GM19099 (cell line): ENCODE results near the gene SMG5.

Source experiments
- POLR2A ChIP-seq: IDR thresholded peaks from 3 replicates; pipeline ENCODE4 v1.6.1; 2011; ENCODE audit warnings: low read depth; ENCODE audit not compliant: insufficient read length; ENCODE audit errors: extremely low read depth

Gene SMG5, protein sequence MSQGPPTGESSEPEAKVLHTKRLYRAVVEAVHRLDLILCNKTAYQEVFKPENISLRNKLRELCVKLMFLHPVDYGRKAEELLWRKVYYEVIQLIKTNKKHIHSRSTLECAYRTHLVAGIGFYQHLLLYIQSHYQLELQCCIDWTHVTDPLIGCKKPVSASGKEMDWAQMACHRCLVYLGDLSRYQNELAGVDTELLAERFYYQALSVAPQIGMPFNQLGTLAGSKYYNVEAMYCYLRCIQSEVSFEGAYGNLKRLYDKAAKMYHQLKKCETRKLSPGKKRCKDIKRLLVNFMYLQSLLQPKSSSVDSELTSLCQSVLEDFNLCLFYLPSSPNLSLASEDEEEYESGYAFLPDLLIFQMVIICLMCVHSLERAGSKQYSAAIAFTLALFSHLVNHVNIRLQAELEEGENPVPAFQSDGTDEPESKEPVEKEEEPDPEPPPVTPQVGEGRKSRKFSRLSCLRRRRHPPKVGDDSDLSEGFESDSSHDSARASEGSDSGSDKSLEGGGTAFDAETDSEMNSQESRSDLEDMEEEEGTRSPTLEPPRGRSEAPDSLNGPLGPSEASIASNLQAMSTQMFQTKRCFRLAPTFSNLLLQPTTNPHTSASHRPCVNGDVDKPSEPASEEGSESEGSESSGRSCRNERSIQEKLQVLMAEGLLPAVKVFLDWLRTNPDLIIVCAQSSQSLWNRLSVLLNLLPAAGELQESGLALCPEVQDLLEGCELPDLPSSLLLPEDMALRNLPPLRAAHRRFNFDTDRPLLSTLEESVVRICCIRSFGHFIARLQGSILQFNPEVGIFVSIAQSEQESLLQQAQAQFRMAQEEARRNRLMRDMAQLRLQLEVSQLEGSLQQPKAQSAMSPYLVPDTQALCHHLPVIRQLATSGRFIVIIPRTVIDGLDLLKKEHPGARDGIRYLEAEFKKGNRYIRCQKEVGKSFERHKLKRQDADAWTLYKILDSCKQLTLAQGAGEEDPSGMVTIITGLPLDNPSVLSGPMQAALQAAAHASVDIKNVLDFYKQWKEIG

GRCh38 chr1:156282479-156283222 lies at the start of gene SMG5:
TSS of gene SMG5 (minus strand) at chr1:156282825. CDS start at chr1:156282680, 145 bp downstream.
- TF ChIP-seq POLR2A, result peak; percentile 99

GRCh38 chr1:156320560-156320959 lies 37.9 kb upstream of the SMG5 start:
- no peak for TF ChIP-seq POLR2A

GRCh38 chr1:156319664-156320063 lies 37.0 kb upstream of the SMG5 start:
- TF ChIP-seq POLR2A, result no peak

GRCh38 chr1:156316909-156317308 lies 34.3 kb upstream of the SMG5 start:
- no peak for TF ChIP-seq POLR2A

GRCh38 chr1:156310962-156311361 lies 28.3 kb upstream of the SMG5 start:
- TF ChIP-seq POLR2A, result no peak

GRCh38 chr1:156308078-156308477 lies 25.5 kb upstream of the SMG5 start:
- no peak for TF ChIP-seq POLR2A

DNA sequence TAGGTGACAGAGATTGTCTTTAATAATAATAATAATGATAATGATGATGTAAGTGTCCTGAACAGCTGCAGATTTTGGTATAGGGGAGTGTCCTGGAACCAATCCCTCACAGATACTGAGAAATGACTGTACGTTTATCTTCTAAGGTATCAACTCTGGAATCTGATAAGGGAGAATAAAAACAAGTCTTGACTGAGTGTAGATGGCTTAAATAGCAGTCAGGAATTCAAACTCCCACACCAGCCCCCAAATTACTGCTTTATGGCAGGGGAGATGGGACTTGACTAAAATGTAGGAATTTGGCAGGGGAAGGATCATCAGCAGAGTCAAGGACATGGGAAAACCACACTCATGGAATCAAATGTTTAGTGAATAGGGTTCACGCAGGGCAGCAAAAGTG lies 22.6 kb upstream of the SMG5 start:
- no peak for TF ChIP-seq POLR2A

GRCh38 chr1:156303241-156303640 lies 20.6 kb upstream of the SMG5 start:
- no peak for TF ChIP-seq POLR2A

GRCh38 chr1:156298852-156299357 lies 16.3 kb upstream of the SMG5 start, which contains the start of gene VHLL:
TSS of gene VHLL (minus strand) at chr1:156299307. CDS start at chr1:156299189, 118 bp downstream.
- TF ChIP-seq POLR2A, result no peak

GRCh38 chr1:156295391-156295947 lies 12.8 kb upstream of the SMG5 start, which contains the start of gene GLMP:
TSS of gene GLMP (minus strand) at chr1:156295679. CDS start at chr1:156295645, 34 bp downstream.
- peak; percentile 67 for TF ChIP-seq POLR2A

- TF ChIP-seq POLR2A, result no peak
These were observed 11.3 kb upstream of the SMG5 start for GRCh38 chr1:156293895-156294294.

DNA sequence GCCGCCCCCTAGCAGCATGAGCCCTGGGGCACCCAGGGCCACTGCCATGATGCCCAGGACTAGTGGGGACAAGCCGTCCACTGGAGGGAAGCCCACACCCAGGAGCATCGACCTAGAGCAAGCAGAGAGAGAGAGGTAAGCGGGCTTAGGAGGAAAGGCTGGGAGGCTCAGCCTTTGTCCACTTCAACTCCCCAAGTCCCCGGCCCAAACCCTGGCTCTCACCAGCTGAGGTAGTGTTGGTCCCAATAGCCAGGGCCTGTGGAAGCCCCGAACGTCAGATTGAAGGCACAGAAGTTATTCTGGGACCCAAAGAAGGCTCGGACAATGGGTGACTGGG lies 10.4 kb upstream of the SMG5 start:
- no peak for TF ChIP-seq POLR2A

GRCh38 chr1:156291226-156292061 lies 8.8 kb upstream of the SMG5 start:
- no peak for TF ChIP-seq POLR2A
